NCI-H1105 treated with DMSO at 0.1 percent for 48 hours (cell line): ENCODE results near the gene TRIM24.
A peak's percentile ranks its signal among the peaks of the same experiment; 100 is the strongest.
"Not testable (repeated sequence)": the region's sequence is repeated elsewhere in the genome, so short reads cannot be mapped to it uniquely, and the experiment has no call there.

ENCODE experiments used
- DNase-seq: peaks from one replicate; lab custom pipeline; 2025; lab: John Stamatoyannopoulos, UW

The TRIM24 gene

GRCh38 chr7:138460176-138460648 lies at the start of gene TRIM24:
TRIM24 (plus strand) TSS chr7:138460259; CDS start chr7:138460549, 290 bp downstream.
- peak; percentile 99 for DNase-seq

- not testable (repeated sequence) for DNase-seq
Observed at GRCh38 chr7:138412077-138412476, 48.0 kb upstream of the TRIM24 start.

GRCh38 chr7:138412921-138413320 lies 47.1 kb upstream of the TRIM24 start:
- not testable (repeated sequence) for DNase-seq

DNA sequence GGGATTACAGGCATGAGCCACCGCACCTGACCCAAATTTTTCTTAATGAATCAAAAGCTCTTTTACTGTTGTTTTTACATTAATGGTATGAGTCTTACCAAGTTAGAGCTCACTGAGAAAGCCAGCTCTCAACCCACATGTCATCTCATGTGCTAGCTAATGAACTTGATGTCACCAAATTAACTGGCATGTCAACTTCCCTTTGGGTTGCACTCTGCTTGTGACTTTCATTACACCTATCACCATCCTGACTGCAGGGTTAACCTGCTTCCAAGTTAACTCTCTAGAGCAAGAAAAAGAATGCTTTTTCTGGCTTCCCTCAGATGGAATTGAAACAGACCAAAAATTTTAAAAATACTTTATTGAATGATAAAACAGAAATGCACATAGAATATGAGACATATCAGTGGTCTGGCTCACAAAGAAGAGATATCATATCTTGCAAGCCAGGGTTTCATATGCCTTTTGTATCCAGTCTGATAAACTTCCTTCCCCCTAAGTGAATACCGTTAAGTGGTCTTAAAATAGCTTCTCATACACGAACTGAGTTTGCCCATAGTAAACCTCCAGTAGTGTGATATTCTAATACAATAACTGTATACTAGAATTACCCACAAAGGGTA lies 42.9 kb upstream of the TRIM24 start:
- DNase-seq = no peak

GRCh38 chr7:138417764-138418163 lies 42.3 kb upstream of the TRIM24 start:
- DNase-seq = no peak

DNA sequence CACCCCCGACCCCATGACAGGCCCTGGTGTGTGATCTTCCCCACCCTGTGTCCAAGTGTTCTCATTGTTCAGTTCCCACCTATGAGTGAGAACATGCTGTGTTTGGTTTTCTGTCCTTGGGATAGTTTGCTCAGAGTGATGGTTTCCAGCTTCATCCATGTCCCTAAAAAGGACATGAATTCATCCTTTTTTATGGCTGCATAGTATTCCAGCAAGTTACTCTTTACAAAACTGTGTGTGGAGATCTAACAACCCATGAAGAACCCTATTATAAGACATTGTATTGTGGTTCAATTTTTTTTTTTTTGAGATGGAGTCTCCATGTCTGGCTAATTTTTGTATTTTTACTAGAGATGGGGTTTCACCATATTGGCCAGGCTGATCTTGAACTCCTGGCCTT lies 41.7 kb upstream of the TRIM24 start:
- not testable (repeated sequence) for DNase-seq

- no peak for DNase-seq
Observed at GRCh38 chr7:138425026-138425425, 35.0 kb upstream of the TRIM24 start.

GRCh38 chr7:138429577-138430250 lies 30.3 kb upstream of the TRIM24 start:
- DNase-seq = no peak

GRCh38 chr7:138431517-138431916 lies 28.5 kb upstream of the TRIM24 start:
- DNase-seq = no peak

DNA sequence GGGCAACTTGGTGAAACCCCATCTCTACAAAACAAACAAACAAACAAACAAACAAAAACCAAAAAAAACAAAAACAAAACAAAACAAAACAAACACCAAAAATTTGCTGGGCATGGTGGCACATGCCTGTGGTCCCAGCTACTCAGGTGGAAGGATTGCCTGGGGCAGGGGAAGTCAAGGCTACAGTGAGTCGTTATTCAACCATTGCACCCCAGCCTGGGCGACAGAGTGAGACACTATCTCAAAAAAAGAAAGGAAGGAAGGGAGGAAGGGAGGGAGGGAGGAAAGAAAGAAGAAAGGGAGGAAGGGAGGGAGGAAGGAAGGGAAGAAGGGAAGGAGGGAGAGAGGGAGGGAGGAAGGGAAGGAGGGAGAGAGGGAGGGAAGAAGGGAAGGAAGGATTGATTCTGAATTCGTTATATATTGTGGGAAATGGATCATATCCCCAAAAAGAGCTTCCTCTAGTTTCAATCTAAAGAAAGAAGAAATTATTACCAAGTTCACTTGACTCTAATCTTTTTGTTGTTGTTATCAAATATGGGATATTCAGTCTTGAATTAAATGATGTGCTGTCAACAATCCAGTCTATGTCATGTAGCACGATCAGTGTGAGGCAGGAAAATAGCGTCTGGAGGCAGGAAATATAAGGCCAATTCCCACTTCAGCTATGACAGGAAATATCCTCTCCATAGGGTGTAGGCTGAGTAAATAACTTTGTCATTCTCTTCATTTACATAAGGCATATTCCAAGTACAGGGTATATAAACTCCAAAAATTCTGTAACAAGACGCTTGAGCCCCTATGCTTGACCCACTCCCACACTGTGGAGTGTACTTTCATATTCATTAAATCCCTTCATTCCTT lies 26.2 kb upstream of the TRIM24 start:
- no peak for DNase-seq

DNA sequence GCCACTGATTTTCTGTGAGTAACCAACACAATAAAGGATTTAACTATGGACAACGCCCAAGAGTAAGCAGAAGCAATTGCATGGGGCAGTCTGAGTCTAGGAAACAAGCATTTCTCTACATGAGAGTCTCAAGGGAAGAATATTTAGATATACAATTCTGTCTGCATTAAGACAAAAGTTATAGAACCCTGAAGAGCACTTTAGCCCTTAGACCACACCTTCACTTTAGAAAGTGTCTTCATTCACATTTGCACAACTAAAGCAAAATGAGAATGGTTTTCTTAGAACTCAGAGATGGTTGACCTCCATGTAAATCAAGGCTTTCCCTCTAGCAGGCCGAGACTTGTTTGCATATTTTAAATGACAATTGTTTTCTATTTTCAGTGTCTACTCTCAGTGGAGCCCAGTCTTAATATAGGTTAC lies 25.5 kb upstream of the TRIM24 start:
- no peak for DNase-seq

DNA sequence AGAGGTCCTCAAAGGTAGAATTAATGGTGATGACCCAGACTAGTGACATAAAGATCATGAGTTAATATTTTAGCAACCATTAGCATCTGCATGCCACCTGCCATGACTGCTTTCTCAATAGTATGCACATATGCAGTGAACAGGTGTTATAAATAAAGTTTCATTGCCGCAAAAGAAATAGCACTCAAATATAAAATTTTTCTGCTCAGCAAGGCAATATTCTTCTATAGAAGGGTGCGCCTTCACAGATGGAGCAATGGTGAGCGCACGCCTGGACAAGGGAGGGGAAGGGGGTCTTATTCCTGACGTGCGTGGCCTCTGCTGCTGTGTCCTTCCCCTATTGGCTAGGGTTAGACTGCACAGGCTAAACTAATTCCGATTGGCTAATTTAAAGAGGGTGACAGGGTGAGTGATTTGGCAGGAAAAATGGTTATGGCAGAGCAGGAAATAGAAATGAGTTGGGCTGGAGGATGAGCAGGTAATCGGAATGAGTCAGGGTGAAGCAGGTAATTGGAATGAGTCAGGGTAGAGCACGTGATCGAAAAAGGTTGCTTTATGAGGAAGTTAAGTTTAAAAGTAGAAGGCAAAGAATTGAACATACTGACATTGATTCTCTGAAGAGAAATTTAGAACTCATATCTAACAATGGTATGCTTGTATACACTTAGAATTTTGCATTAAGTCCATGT lies 24.7 kb upstream of the TRIM24 start:
- no peak for DNase-seq

GRCh38 chr7:138436388-138436787 lies 23.7 kb upstream of the TRIM24 start:
- DNase-seq = no peak

DNA sequence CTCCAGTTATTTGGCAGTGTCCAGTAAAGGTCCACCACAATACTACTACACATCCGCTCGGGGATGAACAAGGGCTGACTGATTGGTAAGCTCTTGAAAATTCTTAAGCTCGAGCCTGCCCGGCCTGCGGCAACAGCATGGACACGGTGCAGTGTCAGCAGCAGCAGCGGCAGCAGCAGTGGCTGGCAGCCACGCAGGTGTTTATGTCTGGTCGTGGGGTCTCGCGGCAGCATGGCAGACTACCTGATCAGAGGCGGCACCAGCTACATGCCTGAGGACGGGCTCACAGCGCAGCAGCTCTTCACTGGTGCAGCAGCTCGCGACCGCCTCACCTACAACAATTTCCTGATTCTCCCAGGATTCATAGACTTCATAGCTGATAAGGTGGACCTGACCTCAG lies 19.6 kb upstream of the TRIM24 start:
- no peak for DNase-seq

DNA sequence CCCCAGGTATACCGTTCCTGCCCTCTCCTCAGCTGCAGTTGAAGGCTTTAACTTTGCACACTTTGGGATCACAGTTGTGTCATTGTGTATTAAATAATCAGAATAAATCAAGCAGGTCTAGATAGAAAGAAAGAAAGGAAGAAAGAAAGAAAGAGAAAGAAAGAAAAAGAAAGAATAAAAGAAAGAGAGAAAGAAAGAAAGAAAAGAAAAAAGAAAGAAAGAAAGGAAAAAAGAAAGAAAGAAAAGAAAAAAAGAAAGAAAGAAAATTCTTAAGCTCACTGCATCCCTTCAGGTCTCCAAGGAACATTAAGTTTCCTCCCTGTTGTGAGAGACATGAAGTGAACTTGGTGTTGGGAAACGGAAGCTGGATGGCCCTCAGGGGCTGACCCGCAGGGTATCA lies 17.2 kb upstream of the TRIM24 start:
- DNase-seq = no peak

DNA sequence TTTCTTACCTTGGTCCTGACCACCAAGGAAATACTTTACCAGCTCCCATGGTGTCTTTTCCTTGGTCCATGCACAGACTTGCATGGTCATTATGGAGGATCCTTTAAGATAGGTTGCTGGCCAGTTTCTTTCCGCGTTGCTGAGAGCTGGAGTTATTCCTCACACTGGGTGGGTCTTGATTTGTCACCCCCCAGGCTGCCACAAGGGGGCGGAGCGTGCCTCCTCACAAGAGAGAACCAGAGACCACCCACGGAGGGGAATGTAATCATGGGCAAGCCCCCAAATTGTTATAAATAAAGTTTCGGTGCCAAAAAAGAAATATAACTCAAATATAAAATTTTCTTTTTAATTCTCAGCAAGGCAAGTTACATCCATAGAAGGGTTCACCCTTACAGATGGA lies 10.5 kb upstream of the TRIM24 start:
- no peak for DNase-seq

- no peak for DNase-seq
Observed at GRCh38 chr7:138455609-138456008, 4.5 kb upstream of the TRIM24 start.

GRCh38 chr7:138456220-138456619 lies 3.8 kb upstream of the TRIM24 start:
- DNase-seq = no peak

- no peak for DNase-seq
Observed at GRCh38 chr7:138458576-138459412, 1.3 kb upstream of the TRIM24 start.

GRCh38 chr7:138459413-138460175 lies 465 bp upstream of the TRIM24 start:
- DNase-seq = peak; percentile 99
